Right kidney (tissue), 1 donor: ENCODE results near the gene ZNF625.
"Not testable (repeated sequence)": the region's sequence is repeated elsewhere in the genome, so short reads cannot be mapped to it uniquely, and the experiment has no call there.

Experiments used
- DNase-seq: peaks from one replicate; pipeline ENCODE4 v3.0.0-alpha.2; 2016

ZNF625 gene

GRCh38 chr19:12139269-12139668 lies 17.3 kb downstream of the ZNF625 start:
- DNase-seq = peak; percentile 43

GRCh38 chr19:12137221-12137940 lies 19.2 kb downstream of the ZNF625 start:
- no peak for DNase-seq

- no peak for DNase-seq
These were observed 23.5 kb downstream of the ZNF625 start for GRCh38 chr19:12133069-12133468.

- no peak for DNase-seq
These were observed 29.8 kb downstream of the ZNF625 start for GRCh38 chr19:12126707-12127106.

- DNase-seq = no peak
These were observed 39.1 kb downstream of the ZNF625 start for GRCh38 chr19:12117201-12117970.

GRCh38 chr19:12113121-12113520 lies 43.4 kb downstream of the ZNF625 start:
- DNase-seq = no peak

- DNase-seq = no peak
These were observed 43.8 kb downstream of the ZNF625 start for GRCh38 chr19:12112701-12113100.

GRCh38 chr19:12111943-12112637 lies 44.4 kb downstream of the ZNF625 start:
- no peak for DNase-seq

- DNase-seq = no peak
These were observed 45.4 kb downstream of the ZNF625 start for GRCh38 chr19:12111176-12111575.

GRCh38 chr19:12103909-12104308 lies 52.6 kb downstream of the ZNF625 start:
- DNase-seq = not testable (repeated sequence)

- no peak for DNase-seq
These were observed 58.5 kb downstream of the ZNF625 start for GRCh38 chr19:12098040-12098439.

GRCh38 chr19:12095111-12095790 lies 61.3 kb downstream of the ZNF625 start:
- no peak for DNase-seq
